Activated CD4-positive, alpha-beta T cell treated with anti-CD3 and anti-CD28 coated beads, Interleukin-2, amount 10 ng/mL, durations not matched to agents 7 days and 5 days (primary cell): ENCODE results near the gene TRPV3. TPM values are rescaled to one million over a fixed set of nuclear protein-coding genes. Genes with fewer than 3 reads are reported as not detected.
"Not testable (repeated sequence)": the region's sequence is repeated elsewhere in the genome, so short reads cannot be mapped to it uniquely, and the experiment has no call there.

Source experiments
- CTCF ChIA-PET: fragments of 350-600 bp; sonication (Branson Sonifier 250); formaldehyde crosslinking; loops from one replicate; lab custom pipeline; 2021; ENCODE audit warnings: antibody characterized with exemption; lab: Charles Lee
- POLR2A ChIA-PET: fragments of 350-600 bp; sonication (Branson Sonifier 250); formaldehyde crosslinking; loops from one replicate; lab custom pipeline; 2021; ENCODE audit warnings: antibody characterized with exemption; lab: Charles Lee
- DNase-seq: peaks from one replicate; pipeline ENCODE4 v3.0.0-alpha.2; 2020
- H3K27ac Mint-ChIP-seq: one replicate; pipeline ENCODE4 v1.8.0; 2021; ENCODE audit warnings: mild to moderate bottlenecking, moderate library complexity, mixed read lengths
- H3K27me3 Mint-ChIP-seq: one replicate; pipeline ENCODE4 v1.8.0; 2021; ENCODE audit warnings: mixed read lengths
- H3K36me3 Mint-ChIP-seq: one replicate; pipeline ENCODE4 v1.8.0; 2021; ENCODE audit warnings: low read depth, mixed read lengths
- H3K4me1 Mint-ChIP-seq: one replicate; pipeline ENCODE4 v1.8.0; 2021; ENCODE audit warnings: mixed read lengths
- H3K4me3 Mint-ChIP-seq: one replicate; pipeline ENCODE4 v1.8.0; 2021; ENCODE audit warnings: mild to moderate bottlenecking, moderate library complexity, mixed read lengths
- H3K9me3 Mint-ChIP-seq: one replicate; pipeline ENCODE4 v1.8.0; 2021; ENCODE audit warnings: mixed read lengths
- total RNA-seq, 2 experiments: library from RNA; stranded (reverse); gene quantifications; one replicate each; pipeline ENCODE4 v1.2.3, GENCODE V29; 2021

Gene TRPV3
- total RNA-seq, 2 experiments from 2014 or later: 0.10 to 0.27 TPM

GRCh38 chr17:3466355-3466754 lies 91.3 kb downstream of the TRPV3 start:
- DNase-seq, H3K4me1 Mint-ChIP-seq, H3K27ac Mint-ChIP-seq, H3K36me3 Mint-ChIP-seq, H3K9me3 Mint-ChIP-seq, H3K4me3 Mint-ChIP-seq, H3K27me3 Mint-ChIP-seq, CTCF ChIA-PET, POLR2A ChIA-PET: not testable (repeated sequence)

Other genes starting within 250 kb of the TRPV3 start
- gene OR3A2, start 171.5 kb downstream of the TRPV3 start, total RNA-seq: 1 to 10 TPM; 1.4 to 2.0 TPM
- not detected for gene OR1E1, start 159.4 kb downstream of the TRPV3 start, total RNA-seq
- not detected for gene OR3A3, start 146.4 kb downstream of the TRPV3 start, total RNA-seq
- not detected for gene OR1E2, start 124.0 kb downstream of the TRPV3 start, total RNA-seq
- under 1 TPM; 0.81 to 0.89 TPM for gene SPATA22, start 86.0 kb downstream of the TRPV3 start, total RNA-seq
- gene ASPA, start 81.8 kb downstream of the TRPV3 start, total RNA-seq: not detected
- gene TRPV1, start 51.6 kb upstream of the TRPV3 start, total RNA-seq: 1 to 10 TPM; 3.1 to 4.3 TPM
- 10 to 100 TPM; 11.5 to 12.3 TPM for gene SHPK, start 78.4 kb upstream of the TRPV3 start, total RNA-seq
- gene CTNS, start 78.9 kb upstream of the TRPV3 start, total RNA-seq: 10 to 100 TPM; 10.3 TPM
- 10 to 100 TPM; 17.4 to 18.4 TPM for gene TAX1BP3, start 110.8 kb upstream of the TRPV3 start, total RNA-seq
- gene EMC6, start 111.0 kb upstream of the TRPV3 start, total RNA-seq: 10 to 100 TPM; 34.8 to 37.3 TPM
- gene P2RX5, start 138.3 kb upstream of the TRPV3 start, total RNA-seq: 10 to 100 TPM; 33.6 to 39.4 TPM
- 10 to 100 TPM; 27.6 to 31.2 TPM for gene HASPIN, start 166.1 kb upstream of the TRPV3 start, total RNA-seq
- 10 to 100 TPM; 18.3 to 20.9 TPM for gene ITGAE, start 243.4 kb upstream of the TRPV3 start, total RNA-seq